HEK293 (cell line): ENCODE results near the gene BTBD16.

ENCODE experiments used
- CTCF ChIA-PET: fragments of 350-600 bp; formaldehyde crosslinking; extraction: SDS; loops from one replicate; lab custom pipeline; 2021; ENCODE audit warnings: antibody characterized with exemption; lab: Yijun Ruan, JAX
- POLR2A ChIA-PET: fragments of 300-600 bp; formaldehyde crosslinking; extraction: SDS; loops from one replicate; lab custom pipeline; 2020; ENCODE audit warnings: antibody characterized with exemption, inconsistent platforms; lab: Yijun Ruan, JAX
- H3K27ac ChIP-seq: fragments of 200-500 bp; sonication (Bioruptor generic); 2 replicates; pipeline ENCODE4 v1.5.1; 2014; ENCODE audit warnings: low read depth, low read length, control low read depth, inconsistent platforms; ENCODE audit errors: extremely low read depth
- H3K36me3 ChIP-seq, 2 experiments: fragments of 200-500 bp in 1 of 2; sonication (Bioruptor generic) in 1 of 2; 1 replicate in 1 of 2; 2 replicates in 1 of 2; pipeline ENCODE4 v1.5.1; 2014 to 2017; ENCODE audit warnings: inconsistent platforms in 2 of 2, low read length in 2 of 2; ENCODE audit not compliant: control insufficient read depth in 2 of 2, insufficient read depth in 1 of 2
- H3K4me1 ChIP-seq: fragments of 200-500 bp; sonication (Bioruptor generic); 2 replicates; pipeline ENCODE4 v1.5.1; 2014; ENCODE audit warnings: mild to moderate bottlenecking, low read length, inconsistent platforms; ENCODE audit not compliant: control insufficient read depth, insufficient read depth
- H3K4me3 ChIP-seq: 2 replicates; pipeline ENCODE4 v1.5.1; 2011; ENCODE audit warnings: low read depth, mild to moderate bottlenecking, control low read depth, low read length, moderate library complexity
- H3K9me3 ChIP-seq: fragments of 200-500 bp; sonication (Bioruptor generic); 2 replicates; pipeline ENCODE4 v1.5.1; 2014; ENCODE audit warnings: low read depth, low read length, inconsistent platforms; ENCODE audit not compliant: control insufficient read depth, insufficient read depth
- EGR2 ChIP-seq: fragments of 450-650 bp; formaldehyde crosslinking; IDR thresholded peaks from 2 replicates; pipeline ENCODE4 v1.5.1; 2016; ENCODE audit warnings: low read depth, missing biosample characterization, missing genetic modification characterization
- HOXA7 ChIP-seq: sonication (generic); formaldehyde crosslinking; IDR thresholded peaks from 2 replicates; pipeline ENCODE4 v1.8.1; 2022; ENCODE audit warnings: missing genetic modification reagents, borderline replicate concordance
- INSM2 ChIP-seq: fragments of 450-650 bp; formaldehyde crosslinking; IDR thresholded peaks from 2 replicates; pipeline ENCODE4 v1.5.1; 2016; ENCODE audit warnings: missing biosample characterization, missing genetic modification characterization
- PATZ1 ChIP-seq: fragments of 450-650 bp; formaldehyde crosslinking; IDR thresholded peaks from 2 replicates; pipeline ENCODE4 v1.5.1; 2016; ENCODE audit warnings: missing biosample characterization, missing genetic modification characterization
- SCRT1 ChIP-seq: fragments of 450-650 bp; formaldehyde crosslinking; IDR thresholded peaks from 2 replicates; pipeline ENCODE4 v1.5.1; 2016; ENCODE audit warnings: missing biosample characterization, missing genetic modification characterization, borderline replicate concordance
- ZBTB17 ChIP-seq: fragments of 450-650 bp; formaldehyde crosslinking; IDR thresholded peaks from 2 replicates; pipeline ENCODE4 v1.5.1; 2016; ENCODE audit warnings: missing biosample characterization, missing genetic modification characterization
- ZFP41 ChIP-seq: fragments of 450-650 bp; formaldehyde crosslinking; IDR thresholded peaks from 2 replicates; pipeline ENCODE4 v1.5.1; 2016; ENCODE audit warnings: missing biosample characterization, missing genetic modification characterization, borderline replicate concordance
- ZNF121 ChIP-seq: fragments of 450-650 bp; formaldehyde crosslinking; IDR thresholded peaks from 2 replicates; pipeline ENCODE4 v1.5.1; 2016; ENCODE audit warnings: missing biosample characterization, missing genetic modification characterization
- ZNF140 ChIP-seq: fragments of 450-650 bp; formaldehyde crosslinking; IDR thresholded peaks from 2 replicates; pipeline ENCODE4 v1.5.1; 2016; ENCODE audit warnings: missing biosample characterization, missing genetic modification characterization
- ZNF175 ChIP-seq: fragments of 450-650 bp; formaldehyde crosslinking; IDR thresholded peaks from 2 replicates; pipeline ENCODE4 v1.5.1; 2016; ENCODE audit warnings: missing biosample characterization, missing genetic modification characterization
- ZNF221 ChIP-seq: fragments of 450-650 bp; formaldehyde crosslinking; IDR thresholded peaks from 2 replicates; pipeline ENCODE4 v1.5.1; 2017; ENCODE audit warnings: missing biosample characterization, missing genetic modification characterization, borderline replicate concordance
- ZNF280D ChIP-seq: fragments of 450-650 bp; formaldehyde crosslinking; IDR thresholded peaks from 2 replicates; pipeline ENCODE4 v1.5.1; 2016; ENCODE audit warnings: missing biosample characterization, missing genetic modification characterization
- ZNF341 ChIP-seq: fragments of 450-650 bp; formaldehyde crosslinking; IDR thresholded peaks from 2 replicates; pipeline ENCODE4; 2016; ENCODE audit warnings: low read depth, missing biosample characterization, missing genetic modification characterization
- ZNF423 ChIP-seq: fragments of 450-650 bp; formaldehyde crosslinking; IDR thresholded peaks from 2 replicates; pipeline ENCODE4 v1.5.1; 2016; ENCODE audit warnings: missing biosample characterization, missing genetic modification characterization
- ZNF560 ChIP-seq: fragments of 450-650 bp; formaldehyde crosslinking; IDR thresholded peaks from 2 replicates; pipeline ENCODE4 v1.5.1; 2017; ENCODE audit warnings: missing biosample characterization, missing genetic modification characterization, borderline replicate concordance
- ZNF596 ChIP-seq: fragments of 450-650 bp; IDR thresholded peaks from 2 replicates; pipeline ENCODE4 v1.5.0; 2018; ENCODE audit warnings: missing biosample characterization, mild to moderate bottlenecking, missing genetic modification characterization, moderate library complexity
- ZNF600 ChIP-seq: fragments of 450-650 bp; formaldehyde crosslinking; IDR thresholded peaks from 2 replicates; pipeline ENCODE4 v1.5.1; 2016; ENCODE audit warnings: missing biosample characterization, missing genetic modification characterization
- ZNF658 ChIP-seq: fragments of 450-650 bp; formaldehyde crosslinking; IDR thresholded peaks from 2 replicates; pipeline ENCODE4; 2016; ENCODE audit warnings: missing biosample characterization, missing genetic modification characterization

Gene BTBD16

DNA sequence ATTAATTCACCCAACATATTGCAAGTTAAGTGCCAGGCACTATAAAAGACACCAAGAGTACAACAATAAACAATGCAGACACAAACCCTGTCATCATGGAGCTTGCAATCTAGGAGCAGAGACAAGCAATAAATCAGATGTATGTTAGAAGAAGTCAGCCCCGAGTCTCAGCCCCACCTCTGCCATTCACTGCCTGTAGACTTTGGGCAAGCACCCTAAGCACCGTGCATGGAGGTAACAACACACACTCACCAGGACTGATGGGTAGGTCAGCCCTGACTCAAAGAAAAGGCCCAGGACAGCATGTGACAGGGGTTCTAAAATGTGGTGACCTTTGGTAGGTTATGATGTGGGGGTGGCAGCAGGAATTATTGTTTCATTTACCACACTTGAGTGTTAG, 54.1 kb downstream of the BTBD16 start:
- ChIA-PET CTCF (interaction anchor here (2.7 kb wide), 1 partner anchor 27 kb away, joined by 14 read pairs; no protein-coding TSS in a partner anchor), POLR2A (no interaction called here)
- Histone ChIP-seq H3K27ac (no peak overlapping the region), H3K4me1 (no peaks in the 10 kb centered on the region), H3K36me3 (no peaks in the 10 kb centered on the region), H3K9me3 (no peaks in the 10 kb centered on the region), H3K4me3 (no peak overlapping the region)
- TF ChIP-seq ZNF221 (tag by site-specific recombination), result no peak
- TF ChIP-seq ZNF341 (tag by site-specific recombination), result no peak
- no peak for TF ChIP-seq ZNF560 (tag by site-specific recombination)
- no peak for TF ChIP-seq ZFP41 (tag by site-specific recombination)
- TF ChIP-seq ZNF175 (tag by site-specific recombination), result no peak
- no peak for TF ChIP-seq PATZ1 (tag by site-specific recombination)
- TF ChIP-seq ZNF280D (tag by site-specific recombination), result no peak
- no peak for TF ChIP-seq ZNF140 (tag by site-specific recombination)
- TF ChIP-seq EGR2 (tag by site-specific recombination), result no peak
- TF ChIP-seq SCRT1 (tag by site-specific recombination), result no peak

DNA sequence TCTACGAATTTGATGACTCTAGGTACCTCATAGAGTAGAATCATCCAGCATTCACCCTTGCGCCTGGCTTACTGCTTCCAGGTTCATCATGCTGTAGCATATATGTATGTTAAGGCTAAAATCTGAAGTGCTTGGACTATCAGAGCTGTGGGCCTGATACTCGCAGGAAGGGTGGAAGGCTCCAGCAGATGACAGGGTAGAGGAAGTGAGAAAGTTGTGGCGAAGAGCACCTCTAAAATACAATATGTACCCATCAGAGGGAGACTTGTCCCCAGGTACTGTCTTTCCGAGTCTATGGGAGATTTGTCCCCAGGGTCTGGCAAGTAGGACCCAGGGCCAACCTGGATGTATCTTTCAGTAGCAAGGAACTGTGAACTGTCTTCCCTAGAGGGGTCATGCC, 55.3 kb downstream of the BTBD16 start:
- H3K9me3 ChIP-seq, result no peaks in the 10 kb centered on the region
- no peak for TF ChIP-seq ZBTB17 (tag by site-specific recombination)
- TF ChIP-seq ZNF658, result no peak
- no peak for TF ChIP-seq INSM2 (tag by site-specific recombination)
- no peak for TF ChIP-seq HOXA7 (CRISPR knock-in tag)
- no peak for TF ChIP-seq ZNF121 (tag by site-specific recombination)
- TF ChIP-seq ZNF596 (tag by site-specific recombination), result no peak
- TF ChIP-seq PATZ1 (tag by site-specific recombination), result no peak
- TF ChIP-seq ZNF600 (tag by site-specific recombination), result no peak
- no peak for TF ChIP-seq ZNF423 (tag by site-specific recombination)
- TF ChIP-seq, all 188 proteins: peak for 0
- no peak overlapping the region for H3K27ac ChIP-seq
- H3K4me1 ChIP-seq, result no peaks in the 10 kb centered on the region
- H3K36me3 ChIP-seq, result no peaks in the 10 kb centered on the region
- no peak overlapping the region for H3K4me3 ChIP-seq
- ChIA-PET CTCF (no interaction called here), POLR2A (no interaction called here)
